GM21526 (cell line): ENCODE results near the gene COL19A1.

Experiments used
- ATAC-seq: cut with Tn5 transposase; IDR thresholded peaks from one replicate; pipeline ENCODE4 v1.9.1; 2021; ENCODE audit warnings: moderate library complexity; ENCODE audit not compliant: unreplicated experiment, low FRiP score

The COL19A1 gene

DNA sequence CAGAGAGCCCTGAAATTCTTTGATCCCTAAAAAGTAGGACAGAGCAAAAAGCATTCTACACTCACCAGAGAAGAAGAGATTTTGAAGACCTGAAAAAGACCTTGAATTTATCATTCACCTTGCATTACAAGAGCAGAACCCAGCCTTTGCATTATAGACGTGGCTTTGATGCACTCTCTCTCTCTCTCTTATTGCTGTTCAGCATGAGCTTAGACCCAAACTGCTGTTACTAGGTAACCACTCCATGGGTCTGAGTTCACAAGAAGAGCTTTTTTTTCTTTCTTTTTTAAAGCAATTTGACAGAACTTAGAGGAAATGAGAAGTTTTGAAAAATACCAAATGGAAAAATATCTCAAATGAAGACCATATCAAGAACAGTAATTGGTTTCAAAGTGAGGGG, 392.1 kb downstream of the COL19A1 start:
- ATAC-seq: no peak
